Glutamatergic neuron (in vitro differentiated cells): ENCODE data around the gene CHAT. TPM values are rescaled to one million over a fixed set of nuclear protein-coding genes. Genes with fewer than 3 reads are reported as not detected.

Experiments
- DNase-seq: peaks from one replicate; pipeline ENCODE4 v3.0.0; 2022
- H3K27ac Mint-ChIP-seq: one replicate; pipeline ENCODE4 v1.8.0; 2020; ENCODE audit warnings: mild to moderate bottlenecking, mixed read lengths, inconsistent platforms; ENCODE audit not compliant: unreplicated experiment
- H3K27me3 Mint-ChIP-seq: one replicate; pipeline ENCODE4 v1.8.0; 2020; ENCODE audit warnings: mild to moderate bottlenecking, moderate library complexity, mixed read lengths, inconsistent platforms; ENCODE audit not compliant: unreplicated experiment
- H3K36me3 Mint-ChIP-seq: one replicate; pipeline ENCODE4 v1.8.0; 2020; ENCODE audit warnings: mild to moderate bottlenecking, mixed read lengths, inconsistent platforms; ENCODE audit not compliant: unreplicated experiment
- H3K4me1 Mint-ChIP-seq: one replicate; pipeline ENCODE4 v1.8.0; 2020; ENCODE audit warnings: mild to moderate bottlenecking, low read depth, mixed read lengths, inconsistent platforms; ENCODE audit not compliant: unreplicated experiment
- H3K4me3 Mint-ChIP-seq: one replicate; pipeline ENCODE4 v1.8.0; 2020; ENCODE audit warnings: mild to moderate bottlenecking, mixed read lengths, inconsistent platforms; ENCODE audit not compliant: unreplicated experiment
- H3K9me3 Mint-ChIP-seq: one replicate; pipeline ENCODE4 v1.8.0; 2020; ENCODE audit warnings: mild to moderate bottlenecking, moderate library complexity, mixed read lengths, inconsistent platforms; ENCODE audit not compliant: unreplicated experiment
- total RNA-seq: library from RNA; stranded (reverse); fragmentation: NEBNext Ultra II Directional; extraction: Animal tissue kit (Norgen Biotek cat#: 25700); gene quantifications from one replicate; pipeline ENCODE4 v1.2.1, GENCODE V29; 2021; ENCODE audit not compliant: unreplicated experiment
- TF ChIP-seq, protein P1 (sequence below): fragments of 200-600 bp; sonication (generic); IDR thresholded peaks from one replicate; pipeline ENCODE4 v1.5.0; 2021; ENCODE audit not compliant: partially characterized antibody, unreplicated experiment

The CHAT gene
- total RNA-seq, 1 donor from 2014 or later = 15.4 TPM

DNA sequence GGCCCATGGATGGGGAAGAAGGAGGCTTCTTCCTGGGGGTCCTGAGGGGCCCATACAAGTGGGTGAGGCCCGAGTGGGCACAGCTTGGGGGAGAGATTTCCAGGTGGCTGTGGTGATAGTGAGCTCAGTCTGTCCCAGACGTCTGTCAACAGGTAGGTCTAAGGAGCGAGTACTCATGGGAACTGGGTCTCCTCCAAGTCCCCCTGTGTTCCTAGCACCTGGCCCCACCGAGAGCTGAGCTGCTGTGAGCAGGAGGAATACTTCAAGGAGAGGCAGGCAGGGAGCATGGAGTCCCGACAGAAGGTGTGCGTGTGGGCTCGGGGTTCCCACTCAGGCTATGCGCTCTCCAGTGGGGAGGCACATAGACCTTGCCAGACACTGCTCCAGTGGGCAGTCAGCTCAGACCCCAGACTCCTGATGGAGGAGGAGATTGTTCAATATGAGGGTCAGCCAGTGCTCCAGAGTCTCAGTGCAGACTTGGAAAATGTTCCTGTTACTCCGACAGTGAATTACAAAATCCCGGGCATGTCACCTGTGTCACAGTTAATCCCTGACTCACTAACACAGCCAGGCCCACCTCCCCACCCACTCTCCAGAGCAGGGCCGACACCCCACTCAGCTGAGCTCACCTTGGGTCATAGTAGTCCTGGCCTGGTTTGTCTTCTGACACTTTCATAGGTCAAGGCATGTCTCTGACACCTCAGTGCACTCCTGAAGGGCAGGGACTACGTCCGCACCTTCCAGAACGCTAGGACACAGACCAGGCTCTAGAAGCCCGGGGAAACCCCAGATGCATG is 37.4 kb downstream of the CHAT start:
- DNase-seq = no peak
- Mint-ChIP-seq H3K36me3 (no peaks in the 10 kb centered on the region), H3K9me3 (no peaks in the 10 kb centered on the region), H3K27me3 (peaks cover 6% of the 10 kb centered on the region), H3K27ac (no peak overlapping the region), H3K4me3 (no peak overlapping the region), H3K4me1 (peaks cover 13% of the 10 kb centered on the region)
- TF ChIP-seq, protein P1, sequence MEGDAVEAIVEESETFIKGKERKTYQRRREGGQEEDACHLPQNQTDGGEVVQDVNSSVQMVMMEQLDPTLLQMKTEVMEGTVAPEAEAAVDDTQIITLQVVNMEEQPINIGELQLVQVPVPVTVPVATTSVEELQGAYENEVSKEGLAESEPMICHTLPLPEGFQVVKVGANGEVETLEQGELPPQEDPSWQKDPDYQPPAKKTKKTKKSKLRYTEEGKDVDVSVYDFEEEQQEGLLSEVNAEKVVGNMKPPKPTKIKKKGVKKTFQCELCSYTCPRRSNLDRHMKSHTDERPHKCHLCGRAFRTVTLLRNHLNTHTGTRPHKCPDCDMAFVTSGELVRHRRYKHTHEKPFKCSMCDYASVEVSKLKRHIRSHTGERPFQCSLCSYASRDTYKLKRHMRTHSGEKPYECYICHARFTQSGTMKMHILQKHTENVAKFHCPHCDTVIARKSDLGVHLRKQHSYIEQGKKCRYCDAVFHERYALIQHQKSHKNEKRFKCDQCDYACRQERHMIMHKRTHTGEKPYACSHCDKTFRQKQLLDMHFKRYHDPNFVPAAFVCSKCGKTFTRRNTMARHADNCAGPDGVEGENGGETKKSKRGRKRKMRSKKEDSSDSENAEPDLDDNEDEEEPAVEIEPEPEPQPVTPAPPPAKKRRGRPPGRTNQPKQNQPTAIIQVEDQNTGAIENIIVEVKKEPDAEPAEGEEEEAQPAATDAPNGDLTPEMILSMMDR = no peak

DNA sequence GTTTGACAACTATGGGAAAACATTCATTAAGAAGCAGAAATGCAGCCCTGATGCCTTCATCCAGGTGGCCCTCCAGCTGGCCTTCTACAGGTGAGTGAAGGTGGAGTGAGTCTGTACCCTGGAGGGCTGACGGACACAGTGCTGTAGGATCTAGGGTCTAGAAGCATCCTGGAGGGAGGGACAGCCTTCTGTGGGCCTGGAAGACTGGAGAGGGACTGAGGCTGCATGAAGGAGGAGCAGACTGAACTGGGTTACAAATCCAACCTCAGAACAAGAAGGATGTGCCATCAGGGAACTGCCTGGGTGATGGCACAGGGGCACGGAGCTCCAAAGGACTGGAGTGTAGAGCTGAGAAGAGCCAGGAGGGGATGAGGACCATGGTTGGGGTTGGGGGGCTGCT is 38.1 kb downstream of the CHAT start:
- TF ChIP-seq, protein P1 = no peak
- H3K9me3 Mint-ChIP-seq = no peaks in the 10 kb centered on the region
- peaks cover 6% of the 10 kb centered on the region for H3K36me3 Mint-ChIP-seq
- DNase-seq = no peak
- H3K27me3 Mint-ChIP-seq = peaks cover 6% of the 10 kb centered on the region
- H3K4me3 Mint-ChIP-seq = no peak overlapping the region
- H3K27ac Mint-ChIP-seq = no peak overlapping the region
- H3K4me1 Mint-ChIP-seq = peaks cover 13% of the 10 kb centered on the region

DNA sequence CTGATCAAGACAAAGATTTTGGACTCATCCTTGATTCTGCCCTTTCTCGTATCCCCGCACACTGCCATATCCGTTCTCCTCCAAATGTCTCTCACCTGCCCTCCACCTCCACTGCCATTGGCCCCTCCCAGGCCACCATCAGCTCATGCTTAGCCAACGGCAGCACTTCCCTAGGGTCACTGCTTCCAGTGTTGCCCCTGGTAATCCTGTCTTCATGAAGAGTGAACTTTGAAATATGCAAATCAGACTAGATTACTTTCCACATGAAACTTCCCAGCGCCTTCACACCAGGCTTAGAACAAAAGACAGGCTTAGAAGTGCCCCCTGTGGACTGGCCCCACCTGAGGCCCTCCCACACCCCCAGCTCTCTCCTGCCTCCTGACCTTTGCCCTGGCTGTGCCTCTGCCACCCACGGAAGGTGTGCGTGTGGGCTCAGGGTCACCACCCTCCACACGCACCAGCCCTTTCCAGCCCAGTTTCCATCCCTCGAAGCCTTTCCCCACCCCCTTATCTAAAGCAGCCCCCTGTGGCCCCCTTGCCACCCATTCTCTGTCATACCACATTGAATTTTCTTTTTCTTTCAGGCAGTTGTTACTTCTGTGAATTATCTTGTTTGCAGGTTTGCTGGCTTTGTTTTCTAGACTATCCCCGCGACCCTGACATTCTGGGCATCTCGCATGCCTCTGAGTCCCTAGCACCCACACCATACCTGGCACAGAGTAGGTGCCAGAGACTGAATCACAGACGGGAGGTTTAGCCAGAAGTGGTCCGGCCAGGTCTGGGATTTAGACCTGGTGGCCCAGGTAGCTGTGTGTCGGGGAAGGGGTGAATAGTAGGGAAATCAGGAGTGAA is 38.8 kb downstream of the CHAT start:
- Mint-ChIP-seq H3K27me3 (peaks cover 5% of the 10 kb centered on the region), H3K9me3 (no peaks in the 10 kb centered on the region), H3K4me1 (peaks cover 8% of the 10 kb centered on the region), H3K4me3 (no peak overlapping the region), H3K36me3 (peaks cover 6% of the 10 kb centered on the region), H3K27ac (no peak overlapping the region)
- TF ChIP-seq, protein P1 = no peak
- DNase-seq = no peak

DNA sequence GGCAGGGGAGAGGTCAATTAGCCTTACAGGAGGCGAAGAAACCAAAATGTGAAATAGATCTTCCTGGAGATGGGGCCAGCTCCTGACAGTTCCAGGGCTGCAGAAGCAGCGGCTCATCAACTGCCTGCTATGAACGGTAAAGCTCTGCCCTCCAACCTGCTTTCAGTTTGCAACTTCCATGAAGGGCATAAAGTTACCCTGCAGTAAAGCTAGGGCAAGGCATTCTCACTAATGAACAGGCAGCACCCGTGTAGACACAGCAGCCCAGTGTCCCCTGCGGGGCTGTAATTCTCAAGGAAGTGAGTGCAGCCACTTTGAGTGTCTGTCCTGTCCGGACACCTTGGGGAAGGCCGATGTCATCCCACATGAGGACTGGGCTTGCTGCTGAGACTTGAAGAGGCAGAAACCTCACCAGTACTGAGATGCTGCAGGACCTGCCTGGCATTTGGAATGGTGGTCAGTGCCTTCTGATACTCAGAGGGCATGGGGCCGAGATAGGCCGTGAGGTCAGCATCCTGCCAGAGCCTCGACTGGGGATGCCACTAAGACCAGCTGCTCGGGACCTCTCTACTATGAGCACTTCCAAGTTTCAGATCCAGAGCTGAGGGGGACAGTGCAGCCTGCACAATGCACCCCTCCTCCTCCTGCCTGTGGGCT is 39.6 kb downstream of the CHAT start:
- no peak overlapping the region for H3K27ac Mint-ChIP-seq
- H3K36me3 Mint-ChIP-seq = peaks cover 6% of the 10 kb centered on the region
- DNase-seq = no peak
- no peak overlapping the region for H3K4me3 Mint-ChIP-seq
- H3K27me3 Mint-ChIP-seq = peaks cover 4% of the 10 kb centered on the region
- TF ChIP-seq, protein P1 = no peak
- H3K4me1 Mint-ChIP-seq = peaks cover 4% of the 10 kb centered on the region
- no peaks in the 10 kb centered on the region for H3K9me3 Mint-ChIP-seq
